Stimulated activated memory B cell treated with anti-CD40 and anti-IgM and Interleukin-4, amounts not matched to agents 10 μg/mL and 1 μg/mL and 100 μg/mL, for 72 hours (primary cell): ENCODE measurements around the gene LRIG1.

Experiments used
- ATAC-seq: fragments of 150-1000 bp; cut with Tn5 transposase; 2 replicates; pipeline ENCODE4 v1.10.0; 2021
- H3K27ac Mint-ChIP-seq: one replicate; pipeline ENCODE4 v1.8.0; 2022; ENCODE audit warnings: mild to moderate bottlenecking, mixed read lengths
- H3K27me3 Mint-ChIP-seq: one replicate; pipeline ENCODE4 v1.8.0; 2022; ENCODE audit warnings: mixed read lengths
- H3K36me3 Mint-ChIP-seq: one replicate; pipeline ENCODE4 v1.8.0; 2022; ENCODE audit warnings: mixed read lengths
- H3K4me1 Mint-ChIP-seq: one replicate; pipeline ENCODE4 v1.8.0; 2022; ENCODE audit warnings: mixed read lengths
- H3K4me3 Mint-ChIP-seq: one replicate; pipeline ENCODE4 v1.8.0; 2022; ENCODE audit warnings: mild to moderate bottlenecking, moderate library complexity, mixed read lengths
- H3K9me3 Mint-ChIP-seq: one replicate; pipeline ENCODE4 v1.8.0; 2022; ENCODE audit warnings: mixed read lengths

Gene LRIG1

GRCh38 chr3:66394019-66394752 lies 106.6 kb downstream of the LRIG1 start:
- peaks cover 48% of the 10 kb centered on the region for H3K4me1 Mint-ChIP-seq
- peak; percentile 90 for ATAC-seq
- H3K27me3 Mint-ChIP-seq: no peaks in the 10 kb centered on the region
- H3K36me3 Mint-ChIP-seq: no peaks in the 10 kb centered on the region
- peak overlapping the region; percentile 80 for H3K4me3 Mint-ChIP-seq
- peak overlapping the region; percentile 73 for H3K27ac Mint-ChIP-seq
- no peaks in the 10 kb centered on the region for H3K9me3 Mint-ChIP-seq

GRCh38 chr3:66393333-66394005 lies 107.4 kb downstream of the LRIG1 start:
- peak; percentile 25 for ATAC-seq
- H3K27me3 Mint-ChIP-seq: no peaks in the 10 kb centered on the region
- peak overlapping the region; percentile 73 for H3K27ac Mint-ChIP-seq
- peaks cover under 1% of the 10 kb centered on the region for H3K36me3 Mint-ChIP-seq
- no peaks in the 10 kb centered on the region for H3K9me3 Mint-ChIP-seq
- peaks cover 53% of the 10 kb centered on the region for H3K4me1 Mint-ChIP-seq
- peak overlapping the region; percentile 80 for H3K4me3 Mint-ChIP-seq

- H3K9me3 Mint-ChIP-seq: peaks cover 4% of the 10 kb centered on the region
- peaks cover 5% of the 10 kb centered on the region for H3K36me3 Mint-ChIP-seq
- H3K4me1 Mint-ChIP-seq: peaks cover 58% of the 10 kb centered on the region
- no peak for ATAC-seq
- H3K27ac Mint-ChIP-seq: peak overlapping the region; percentile 73
- H3K4me3 Mint-ChIP-seq: peak overlapping the region; percentile 80
- H3K27me3 Mint-ChIP-seq: no peaks in the 10 kb centered on the region
These were observed 107.9 kb downstream of the LRIG1 start for GRCh38 chr3:66392966-66393332.

- peak overlapping the region; percentile 80 for H3K4me3 Mint-ChIP-seq
- ATAC-seq: no peak
- peaks cover 4% of the 10 kb centered on the region for H3K9me3 Mint-ChIP-seq
- H3K4me1 Mint-ChIP-seq: peaks cover 59% of the 10 kb centered on the region
- peaks cover 6% of the 10 kb centered on the region for H3K36me3 Mint-ChIP-seq
- no peaks in the 10 kb centered on the region for H3K27me3 Mint-ChIP-seq
- H3K27ac Mint-ChIP-seq: peak overlapping the region; percentile 73
These were observed 108.3 kb downstream of the LRIG1 start for GRCh38 chr3:66392512-66392911.

- peak; percentile 38 for ATAC-seq
- Mint-ChIP-seq H3K27me3 (no peaks in the 10 kb centered on the region), H3K9me3 (peaks cover 4% of the 10 kb centered on the region), H3K27ac (peak overlapping the region; percentile 42), H3K36me3 (peaks cover 6% of the 10 kb centered on the region), H3K4me1 (peaks cover 79% of the 10 kb centered on the region), H3K4me3 (no peak overlapping the region)
These were observed 110.8 kb downstream of the LRIG1 start for GRCh38 chr3:66390013-66390412.

GRCh38 chr3:66386925-66387650 lies 113.7 kb downstream of the LRIG1 start:
- Mint-ChIP-seq H3K4me3 (peak overlapping the region; percentile 48), H3K9me3 (peaks cover 4% of the 10 kb centered on the region), H3K27ac (peak overlapping the region; percentile 88), H3K4me1 (peaks cover 52% of the 10 kb centered on the region), H3K27me3 (no peaks in the 10 kb centered on the region), H3K36me3 (peaks cover 34% of the 10 kb centered on the region)
- peak; percentile 70 for ATAC-seq

- Mint-ChIP-seq H3K27me3 (no peaks in the 10 kb centered on the region), H3K4me1 (peaks cover 45% of the 10 kb centered on the region), H3K9me3 (peaks cover 4% of the 10 kb centered on the region), H3K36me3 (peaks cover 42% of the 10 kb centered on the region), H3K27ac (peak overlapping the region; percentile 88), H3K4me3 (peak overlapping the region; percentile 48)
- ATAC-seq: peak; percentile 89
These were observed 114.6 kb downstream of the LRIG1 start for GRCh38 chr3:66386011-66386924.

GRCh38 chr3:66385066-66385465 lies 115.8 kb downstream of the LRIG1 start:
- peaks cover 54% of the 10 kb centered on the region for H3K36me3 Mint-ChIP-seq
- H3K27ac Mint-ChIP-seq: peak overlapping the region; percentile 88
- no peak for ATAC-seq
- no peak overlapping the region for H3K4me3 Mint-ChIP-seq
- no peaks in the 10 kb centered on the region for H3K27me3 Mint-ChIP-seq
- peaks cover 4% of the 10 kb centered on the region for H3K9me3 Mint-ChIP-seq
- H3K4me1 Mint-ChIP-seq: peaks cover 40% of the 10 kb centered on the region

GRCh38 chr3:66383998-66384745 lies 116.7 kb downstream of the LRIG1 start:
- Mint-ChIP-seq H3K9me3 (peaks cover 4% of the 10 kb centered on the region), H3K36me3 (peaks cover 63% of the 10 kb centered on the region), H3K27me3 (no peaks in the 10 kb centered on the region), H3K27ac (no peak overlapping the region), H3K4me3 (no peak overlapping the region), H3K4me1 (peaks cover 31% of the 10 kb centered on the region)
- ATAC-seq: no peak

- no peak for ATAC-seq
- Mint-ChIP-seq H3K4me1 (peaks cover 21% of the 10 kb centered on the region), H3K9me3 (no peaks in the 10 kb centered on the region), H3K4me3 (no peak overlapping the region), H3K27me3 (no peaks in the 10 kb centered on the region), H3K27ac (peak overlapping the region; percentile 14), H3K36me3 (peaks cover 68% of the 10 kb centered on the region)
These were observed 117.8 kb downstream of the LRIG1 start for GRCh38 chr3:66383023-66383422.

DNA sequence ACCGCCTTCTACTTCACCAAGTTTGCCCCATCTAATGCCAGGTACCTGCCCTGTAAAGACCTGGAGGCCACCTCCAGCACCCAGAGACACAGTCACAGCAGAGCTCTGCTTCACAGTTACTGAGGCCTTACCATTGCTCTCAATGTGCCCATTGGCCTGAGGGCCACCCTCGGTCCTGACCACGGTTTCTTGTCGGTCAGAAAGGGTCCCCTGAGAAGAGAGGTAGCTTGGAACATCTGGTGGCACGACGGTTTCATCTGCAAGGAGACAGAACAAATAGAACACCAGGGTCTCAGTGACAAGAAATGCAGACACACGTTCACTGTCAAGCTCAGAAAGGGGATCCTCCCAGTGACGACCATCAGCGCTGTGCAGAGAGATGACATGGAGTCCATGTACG lies 118.7 kb downstream of the LRIG1 start:
- H3K4me3 Mint-ChIP-seq: no peak overlapping the region
- ATAC-seq: no peak
- H3K27ac Mint-ChIP-seq: no peak overlapping the region
- no peaks in the 10 kb centered on the region for H3K27me3 Mint-ChIP-seq
- H3K9me3 Mint-ChIP-seq: no peaks in the 10 kb centered on the region
- H3K4me1 Mint-ChIP-seq: peaks cover 16% of the 10 kb centered on the region
- H3K36me3 Mint-ChIP-seq: peaks cover 76% of the 10 kb centered on the region

DNA sequence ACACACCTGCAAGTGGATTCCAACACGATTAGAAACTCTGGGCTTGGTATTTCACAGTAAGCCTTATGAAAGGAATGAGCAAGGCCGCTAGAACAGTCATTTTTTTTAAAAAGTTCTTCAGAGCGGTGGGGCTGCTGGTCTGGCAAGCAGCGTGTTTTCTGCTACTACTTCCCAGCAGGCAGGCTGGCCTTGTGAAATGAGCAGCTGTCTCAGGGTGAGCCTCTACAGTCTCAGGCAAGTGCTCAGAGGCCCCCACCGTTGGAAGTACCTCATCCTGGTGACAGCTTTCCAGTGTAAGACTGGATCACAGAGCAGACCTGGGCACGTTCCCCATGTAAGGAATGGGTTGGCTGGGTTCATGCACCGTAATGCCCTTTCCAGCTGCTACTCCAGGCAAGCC lies 119.2 kb downstream of the LRIG1 start:
- no peaks in the 10 kb centered on the region for H3K9me3 Mint-ChIP-seq
- ATAC-seq: no peak
- no peaks in the 10 kb centered on the region for H3K27me3 Mint-ChIP-seq
- H3K27ac Mint-ChIP-seq: no peak overlapping the region
- H3K4me1 Mint-ChIP-seq: peaks cover 11% of the 10 kb centered on the region
- peaks cover 80% of the 10 kb centered on the region for H3K36me3 Mint-ChIP-seq
- no peak overlapping the region for H3K4me3 Mint-ChIP-seq

DNA sequence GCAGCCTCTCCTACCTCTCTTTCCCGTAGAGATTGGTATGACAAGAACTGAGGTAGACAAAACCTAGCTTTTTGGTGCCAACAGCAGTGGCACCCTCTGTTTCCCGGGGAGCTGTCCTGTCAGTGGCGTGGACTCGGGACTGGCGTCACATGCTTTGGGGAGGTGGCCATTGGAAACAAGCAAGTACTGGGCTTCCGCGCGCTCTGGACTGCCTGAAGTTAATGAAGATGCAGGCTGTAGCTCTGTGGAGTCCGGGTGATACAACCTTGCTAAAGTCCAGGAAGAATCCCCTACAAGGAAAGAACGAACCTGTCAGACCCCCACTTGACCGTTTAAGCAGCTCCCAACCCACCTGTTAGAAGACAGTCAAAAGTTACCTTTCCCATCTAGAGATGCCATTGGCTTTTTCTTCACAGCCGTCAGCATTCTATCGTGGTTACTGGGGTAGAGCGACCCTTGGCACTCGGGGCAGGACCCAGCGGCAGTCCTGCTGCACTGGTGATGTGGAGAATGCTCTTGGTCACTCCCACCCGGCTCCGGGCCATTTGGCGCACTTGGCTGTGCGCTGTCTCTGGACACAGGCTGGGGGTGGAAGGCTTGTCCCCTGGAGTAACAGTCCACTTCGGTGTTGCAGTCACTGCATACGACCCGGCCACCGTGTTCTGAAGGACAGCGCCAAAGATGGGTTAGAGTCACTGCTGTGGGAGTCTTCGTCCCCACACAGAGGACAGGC lies 120.5 kb downstream of the LRIG1 start:
- H3K36me3 Mint-ChIP-seq: peaks cover 91% of the 10 kb centered on the region

GRCh38 chr3:66379565-66379964 lies 121.3 kb downstream of the LRIG1 start:
- H3K27me3 Mint-ChIP-seq: no peaks in the 10 kb centered on the region
- ATAC-seq: no peak
- H3K4me3 Mint-ChIP-seq: no peak overlapping the region
- no peaks in the 10 kb centered on the region for H3K4me1 Mint-ChIP-seq
- no peaks in the 10 kb centered on the region for H3K9me3 Mint-ChIP-seq
- no peak overlapping the region for H3K27ac Mint-ChIP-seq
- H3K36me3 Mint-ChIP-seq: peaks cover 93% of the 10 kb centered on the region

More for the DNA sequence above, 120.5 kb downstream of the LRIG1 start:
- no peaks in the 10 kb centered on the region for H3K4me1 Mint-ChIP-seq
- H3K27me3 Mint-ChIP-seq: no peaks in the 10 kb centered on the region
- no peaks in the 10 kb centered on the region for H3K9me3 Mint-ChIP-seq
- H3K4me3 Mint-ChIP-seq: no peak overlapping the region
- no peak for ATAC-seq
- no peak overlapping the region for H3K27ac Mint-ChIP-seq
